OCI-LY1 (cell line): ENCODE results near the gene FRAS1.

ENCODE experiments used
- EZH2 ChIP-seq: fragments of 200-600 bp; sonication (generic), shearing (Covaris generic); IDR thresholded peaks from 2 replicates; pipeline ENCODE4 v1.8.0; 2017; ENCODE audit warnings: borderline replicate concordance, mixed run types, mild to moderate bottlenecking, antibody characterized with exemption, low read length, moderate library complexity, mixed read lengths
- TF ChIP-seq, protein P1 (sequence below): fragments of 200-600 bp; sonication (generic), shearing (Covaris generic); IDR thresholded peaks from 2 replicates; pipeline ENCODE4 v1.5.1; 2017; ENCODE audit warnings: mild to moderate bottlenecking, antibody characterized with exemption, low read length, moderate library complexity, mixed read lengths

GRCh38 chr4:78083035-78083434 lies 25.9 kb downstream of the FRAS1 start:
- TF ChIP-seq, protein P1, sequence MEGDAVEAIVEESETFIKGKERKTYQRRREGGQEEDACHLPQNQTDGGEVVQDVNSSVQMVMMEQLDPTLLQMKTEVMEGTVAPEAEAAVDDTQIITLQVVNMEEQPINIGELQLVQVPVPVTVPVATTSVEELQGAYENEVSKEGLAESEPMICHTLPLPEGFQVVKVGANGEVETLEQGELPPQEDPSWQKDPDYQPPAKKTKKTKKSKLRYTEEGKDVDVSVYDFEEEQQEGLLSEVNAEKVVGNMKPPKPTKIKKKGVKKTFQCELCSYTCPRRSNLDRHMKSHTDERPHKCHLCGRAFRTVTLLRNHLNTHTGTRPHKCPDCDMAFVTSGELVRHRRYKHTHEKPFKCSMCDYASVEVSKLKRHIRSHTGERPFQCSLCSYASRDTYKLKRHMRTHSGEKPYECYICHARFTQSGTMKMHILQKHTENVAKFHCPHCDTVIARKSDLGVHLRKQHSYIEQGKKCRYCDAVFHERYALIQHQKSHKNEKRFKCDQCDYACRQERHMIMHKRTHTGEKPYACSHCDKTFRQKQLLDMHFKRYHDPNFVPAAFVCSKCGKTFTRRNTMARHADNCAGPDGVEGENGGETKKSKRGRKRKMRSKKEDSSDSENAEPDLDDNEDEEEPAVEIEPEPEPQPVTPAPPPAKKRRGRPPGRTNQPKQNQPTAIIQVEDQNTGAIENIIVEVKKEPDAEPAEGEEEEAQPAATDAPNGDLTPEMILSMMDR = no peak
- TF ChIP-seq EZH2 = no peak
